SJSA1 (cell line): Measurements from ENCODE around the gene TPST2. TPM values are rescaled to one million over a fixed set of nuclear protein-coding genes. Genes with fewer than 3 reads are reported as not detected.

Experiments used
- DNase-seq, 2 experiments: peaks; one replicate each; pipeline ENCODE4 v3.0.0-alpha.2; 2015 to 2020; ENCODE audit warnings: low spot score in 2 of 2, low read depth in 1 of 2
- H3K27ac ChIP-seq: fragments of 250-450 bp; sonication (Bioruptor Pico); 2 replicates; pipeline ENCODE4 v1.5.1; 2020; ENCODE audit warnings: mild to moderate bottlenecking, moderate library complexity
- H3K27me3 ChIP-seq: fragments of 250-450 bp; sonication (Bioruptor Pico); replicated peaks from 2 replicates; pipeline ENCODE4 v1.5.1; 2020; ENCODE audit warnings: mild to moderate bottlenecking, moderate library complexity
- H3K36me3 ChIP-seq: fragments of 250-450 bp; sonication (Bioruptor Pico); 2 replicates; pipeline ENCODE4 v1.5.1; 2020; ENCODE audit warnings: mild to moderate bottlenecking
- H3K4me1 ChIP-seq: fragments of 250-450 bp; sonication (Bioruptor Pico); replicated peaks from 2 replicates; pipeline ENCODE4 v1.6.1; 2021; ENCODE audit warnings: mild to moderate bottlenecking
- H3K4me3 ChIP-seq: fragments of 250-450 bp; sonication (Bioruptor Pico); 2 replicates; pipeline ENCODE4 v1.5.1; 2020; ENCODE audit warnings: mild to moderate bottlenecking
- H3K9me3 ChIP-seq: fragments of 250-450 bp; sonication (Bioruptor Pico); replicated peaks from 2 replicates; pipeline ENCODE4 v1.5.1; 2020; ENCODE audit warnings: mild to moderate bottlenecking
- total RNA-seq: library from RNA; depleted of rRNA; stranded (reverse); fragments of >200 nt; shearing (Covaris generic); gene quantifications from 2 replicates; pipeline ENCODE4 v1.2.3, GENCODE V29; 2014; rRNA removed

Gene TPST2
- total RNA-seq, 1 experiment from 2014 or later = 34.8 TPM

DNA sequence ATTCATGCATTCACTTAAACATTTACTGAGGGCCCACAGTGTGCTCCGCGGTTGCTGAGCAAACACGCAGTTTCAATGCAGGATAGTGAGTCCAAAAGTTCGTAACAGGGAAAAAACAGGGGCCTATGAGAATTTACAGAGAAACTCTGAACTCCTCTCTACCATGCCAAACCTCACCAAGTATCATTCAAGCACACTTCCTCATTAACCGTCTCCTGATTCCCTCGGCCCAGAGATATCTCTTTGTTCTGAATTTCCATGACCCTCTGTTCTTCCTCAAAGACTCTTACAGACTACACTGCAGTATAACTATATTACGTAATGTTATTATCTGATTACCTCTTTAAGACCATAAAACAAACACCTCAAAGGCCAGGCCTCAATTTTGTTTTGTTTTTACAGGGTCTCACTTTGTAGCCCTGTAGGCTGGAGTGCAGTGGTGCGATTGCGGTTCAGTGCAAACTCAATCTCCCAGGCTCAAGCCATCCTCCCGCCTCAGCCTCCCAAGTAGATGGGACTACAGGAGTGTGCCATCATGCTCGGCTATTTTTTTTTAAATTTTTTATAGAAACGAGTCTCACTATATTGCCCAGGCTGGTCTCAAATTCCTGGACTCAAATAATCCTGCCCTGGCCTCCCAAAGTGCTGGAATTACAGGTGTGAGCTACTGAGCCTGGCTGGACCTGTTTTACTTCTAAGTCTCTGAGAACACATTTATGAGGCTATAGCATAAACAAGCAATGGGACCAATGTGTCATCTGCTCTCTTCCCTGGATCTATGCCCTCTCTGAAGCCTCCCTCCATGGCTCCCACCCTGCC lies 109.9 kb downstream of the TPST2 start:
- no peak for DNase-seq
- Histone ChIP-seq H3K36me3 (peaks cover 54% of the 10 kb centered on the region), H3K4me3 (no peak overlapping the region), H3K27ac (no peak overlapping the region), H3K4me1 (peaks cover 35% of the 10 kb centered on the region), H3K27me3 (no peaks in the 10 kb centered on the region), H3K9me3 (no peaks in the 10 kb centered on the region)

GRCh38 chr22:26479043-26479791 lies 110.7 kb downstream of the TPST2 start:
- Histone ChIP-seq H3K36me3 (peaks cover 58% of the 10 kb centered on the region), H3K4me1 (peaks cover 39% of the 10 kb centered on the region), H3K27ac (no peak overlapping the region), H3K27me3 (no peaks in the 10 kb centered on the region), H3K9me3 (no peaks in the 10 kb centered on the region), H3K4me3 (no peak overlapping the region)
- no peak for DNase-seq

- Histone ChIP-seq H3K36me3 (peaks cover 60% of the 10 kb centered on the region), H3K4me3 (no peak overlapping the region), H3K9me3 (no peaks in the 10 kb centered on the region), H3K27me3 (no peaks in the 10 kb centered on the region), H3K27ac (peak overlapping the region; percentile 76), H3K4me1 (peaks cover 44% of the 10 kb centered on the region)
- no peak for DNase-seq
These were observed 112.6 kb downstream of the TPST2 start for GRCh38 chr22:26477341-26477731.

- no peaks in the 10 kb centered on the region for H3K9me3 ChIP-seq
- H3K27ac ChIP-seq = peak overlapping the region; percentile 76
- peaks cover 45% of the 10 kb centered on the region for H3K4me1 ChIP-seq
- DNase-seq = peak; percentile 66 to 77
- H3K27me3 ChIP-seq = no peaks in the 10 kb centered on the region
- H3K4me3 ChIP-seq = 0 out of 2 replicates have a peak overlapping the region, but pooled peaks have one; percentile 4
- H3K36me3 ChIP-seq = peaks cover 60% of the 10 kb centered on the region
These were observed 113.1 kb downstream of the TPST2 start for GRCh38 chr22:26476705-26477340.

DNA sequence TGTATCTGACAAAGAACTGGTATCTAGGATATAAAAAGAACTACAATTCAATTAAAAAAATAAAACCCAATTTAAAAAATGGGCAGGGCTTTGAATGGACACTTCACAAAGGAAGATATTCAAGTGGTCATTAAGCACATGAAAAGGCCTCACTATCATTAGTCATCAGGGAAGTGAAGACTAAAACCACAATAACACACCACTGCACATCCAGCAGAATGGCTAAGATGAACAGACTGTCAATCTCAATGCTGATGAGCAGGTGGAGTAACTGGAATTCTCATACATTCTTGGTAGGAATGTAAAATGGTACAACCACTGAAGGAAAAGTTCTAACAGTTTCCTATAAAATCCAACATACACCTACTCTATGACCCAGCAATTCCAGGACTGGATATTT lies 115.2 kb downstream of the TPST2 start:
- Histone ChIP-seq H3K4me3 (no peak overlapping the region), H3K4me1 (peaks cover 58% of the 10 kb centered on the region), H3K27me3 (no peaks in the 10 kb centered on the region), H3K27ac (no peak overlapping the region), H3K9me3 (no peaks in the 10 kb centered on the region), H3K36me3 (peaks cover 62% of the 10 kb centered on the region)
- no peak for DNase-seq

Other genes starting within 250 kb of the TPST2 start
- 0.06 and 0.87 TPM in 2 replicates for gene ASPHD2, start 160.9 kb downstream of the TPST2 start, total RNA-seq
- gene HPS4, start 106.3 kb downstream of the TPST2 start, total RNA-seq = 28.9 and 29.5 TPM in 2 replicates
- 39.6 and 76.4 TPM in 2 replicates for gene SRRD, start 106.3 kb downstream of the TPST2 start, total RNA-seq
- 25.3 and 29.5 TPM in 2 replicates for gene TFIP11, start 77.7 kb downstream of the TPST2 start, total RNA-seq
- gene CRYBB1, start 27.9 kb upstream of the TPST2 start, total RNA-seq = not detected in 2 replicates
- gene CRYBA4, start 31.8 kb upstream of the TPST2 start, total RNA-seq = not detected in 2 replicates
- under 0.01 and 0.11 TPM in 2 replicates for gene MIAT, start 67.5 kb upstream of the TPST2 start, total RNA-seq